Sigmoid colon (tissue), 4 donors: Measurements from ENCODE around the gene PRDM1.

Experiments used
- CTCF ChIP-seq, 4 experiments: fragments of 450-650 bp in 3 of 4; fragments of 200-600 bp in 1 of 4; IDR thresholded peaks; one replicate each; pipeline ENCODE4 v1.5.1; 2016 to 2019; ENCODE audit warnings: antibody characterized with exemption in 4 of 4, mild to moderate bottlenecking in 3 of 4, moderate library complexity in 2 of 4
- EP300 ChIP-seq, 4 donors: sonication (generic); formaldehyde crosslinking; IDR thresholded peaks; one replicate each; pipeline ENCODE4 v1.6.1; 2017; ENCODE audit warnings: antibody characterized with exemption in 4 of 4
- POLR2A ChIP-seq, 2 donors: fragments of 450-650 bp; IDR thresholded peaks; one replicate each; pipeline ENCODE4 v1.6.1; 2016; ENCODE audit warnings: antibody characterized with exemption in 2 of 2, mild to moderate bottlenecking in 2 of 2, moderate library complexity in 2 of 2
- POLR2AphosphoS5 ChIP-seq, 4 donors: sonication (generic); formaldehyde crosslinking; IDR thresholded peaks; one replicate each; pipeline ENCODE4 v1.6.1; 2017; ENCODE audit warnings: antibody characterized with exemption in 4 of 4

- TF ChIP-seq CTCF (IDR thresholded peaks at IDR 0.05) (no peak), POLR2A (IDR thresholded peaks at IDR 0.05) (no peak), POLR2AphosphoS5 (IDR thresholded peaks at IDR 0.05) (no peak), EP300 (IDR thresholded peaks at IDR 0.05) (no peak)
Measured at GRCh38 chr6:106147476-106147875, 61.3 kb downstream of the PRDM1 start.
